HepG2 (cell line): ENCODE results near the gene GGACT. TPM values are rescaled to one million over a fixed set of nuclear protein-coding genes. Genes with fewer than 3 reads are reported as not detected.
A peak's percentile ranks its signal among the peaks of the same experiment; 100 is the strongest.

ENCODE experiments used
- ARID3A ChIP-seq: IDR thresholded peaks from 2 replicates; pipeline ENCODE4 v1.6.1; 2012; ENCODE audit warnings: low read depth, low read length, improper control_type of control experiment
- CSRNP1 ChIP-seq: sonication (generic); formaldehyde crosslinking; IDR thresholded peaks from 2 replicates; pipeline ENCODE4 v1.8.1; 2023; ENCODE audit warnings: mild to moderate bottlenecking, missing genetic modification reagents
- CSRNP2 ChIP-seq: sonication (generic); formaldehyde crosslinking; conservative IDR thresholded peaks from 2 replicates; pipeline ENCODE4 v1.8.0; 2022; ENCODE audit warnings: low read depth, missing genetic modification reagents
- FOXK1 ChIP-seq: sonication (generic); formaldehyde crosslinking; IDR thresholded peaks from 2 replicates; pipeline ENCODE4 v1.4.0; 2020; ENCODE audit warnings: low read depth, missing genetic modification reagents, borderline replicate concordance
- FOXK2 ChIP-seq: fragments of 450-650 bp; IDR thresholded peaks from 2 replicates; pipeline ENCODE4 v1.6.1; 2016
- LBX2 ChIP-seq: sonication (generic); formaldehyde crosslinking; IDR thresholded peaks from 2 replicates; pipeline ENCODE4 v1.5.0; 2020; ENCODE audit warnings: missing genetic modification reagents, mild to moderate bottlenecking, borderline replicate concordance
- NCOR1 ChIP-seq: fragments of 200-600 bp; sonication (generic); IDR thresholded peaks from 2 replicates; pipeline ENCODE4 v1.7.0; 2017; ENCODE audit warnings: antibody characterized with exemption, low read length, borderline replicate concordance
- RELA ChIP-seq: sonication (generic); formaldehyde crosslinking; IDR thresholded peaks from 2 replicates; pipeline ENCODE4 v1.4.0; 2020; ENCODE audit warnings: missing genetic modification reagents
- RNF2 ChIP-seq: fragments of 450-650 bp; conservative IDR thresholded peaks from 2 replicates; pipeline ENCODE4 v1.6.1; 2016; ENCODE audit warnings: low read depth
- TAF15 ChIP-seq: fragments of 200-400 bp; formaldehyde crosslinking; IDR thresholded peaks from one replicate; pipeline ENCODE4 v1.6.1; 2018; ENCODE audit warnings: mild to moderate bottlenecking, low read depth, low read length; ENCODE audit not compliant: poor library complexity, severe bottlenecking
- TARDBP ChIP-seq: sonication (generic); formaldehyde crosslinking; IDR thresholded peaks from 2 replicates; pipeline ENCODE4 v1.8.0; 2022; ENCODE audit warnings: mild to moderate bottlenecking, missing genetic modification reagents
- TCF7 ChIP-seq: sonication (generic); IDR thresholded peaks from 2 replicates; pipeline ENCODE4 v1.6.1; 2016; ENCODE audit warnings: antibody characterized with exemption, low read depth
- TEF ChIP-seq: sonication (generic); formaldehyde crosslinking; IDR thresholded peaks from 2 replicates; pipeline ENCODE4 v1.5.0; 2020; ENCODE audit warnings: missing genetic modification reagents
- TFDP1 ChIP-seq: IDR thresholded peaks from 2 replicates; pipeline ENCODE4 v1.6.1; 2016; ENCODE audit warnings: missing compliant biosample characterization, missing genetic modification reagents, borderline replicate concordance
- U2AF2 ChIP-seq: fragments of 200-400 bp; formaldehyde crosslinking; IDR thresholded peaks from 2 replicates; pipeline ENCODE4 v1.6.1; 2017; ENCODE audit warnings: low read depth, mild to moderate bottlenecking, low read length
- ZNF143 ChIP-seq: sonication (generic); formaldehyde crosslinking; IDR thresholded peaks from 2 replicates; pipeline ENCODE4 v1.4.0; 2020; ENCODE audit warnings: missing genetic modification reagents
- ZNF629 ChIP-seq: sonication (generic); formaldehyde crosslinking; conservative IDR thresholded peaks from 2 replicates; pipeline ENCODE4 v1.5.0; 2020; ENCODE audit warnings: missing genetic modification reagents
- ZNF770 ChIP-seq: sonication (generic); formaldehyde crosslinking; IDR thresholded peaks from 2 replicates; pipeline ENCODE4 v1.5.0; 2020; ENCODE audit warnings: mild to moderate bottlenecking, missing genetic modification reagents
- ZSCAN31 ChIP-seq: sonication (generic); formaldehyde crosslinking; IDR thresholded peaks from 2 replicates; pipeline ENCODE4 v1.5.0; 2020; ENCODE audit warnings: low read depth, mild to moderate bottlenecking, missing genetic modification reagents
- polyA plus RNA-seq, 8 experiments: library from polyadenylated mRNA; depleted of rRNA in 3 of 8; stranded (reverse) in 7 of 8; unstranded in 1 of 8; fragments of >200 nt; fragmentation: Illumina TruSeq in 4 of 8; extraction: Trizol in 4 of 8; gene quantifications; 2 replicates each; pipeline versions ENCODE4 v1.2.1 to v1.2.3, GENCODE V29; 2011 to 2016; ENCODE audit warnings: low read depth in 4 of 8, missing spikeins in 1 of 8, mixed read lengths in 1 of 8; ENCODE audit not compliant: insufficient read depth in 1 of 8
- total RNA-seq, 5 experiments: library from RNA; depleted of rRNA; stranded (reverse); fragments of >200 nt; fragmentation: Illumina TruSeq; extraction: Trizol; gene quantifications; 2 replicates each; pipeline ENCODE4 v1.2.3, GENCODE V29; 2016; ENCODE audit warnings: low read depth in 1 of 5

The GGACT gene
- total and polyA plus RNA-seq, 2 of the 13 experiments (the other 11 are each of a cell fraction or from before 2014, with no cell fraction given) = 1.7 to 1.9 TPM

GRCh38 chr13:100588331-100589177 is at the start of gene GGACT (continued):
- TF ChIP-seq CSRNP2 (CRISPR knock-in tag) = no peak
- TF ChIP-seq ZSCAN31 = peak; percentile 81
- TF ChIP-seq ZNF629 (CRISPR knock-in tag) = no peak
- no peak for TF ChIP-seq U2AF2
- TF ChIP-seq CSRNP1 (CRISPR knock-in tag) = peak; percentile 52; the same call in 1 of the 2 replicates
- no peak for TF ChIP-seq NCOR1
- no peak for TF ChIP-seq TARDBP (CRISPR knock-in tag)
- peak; percentile 79 for TF ChIP-seq RNF2
- peak; percentile 82 for TF ChIP-seq ZNF143
- TF ChIP-seq TEF (CRISPR knock-in tag) = no peak
- no peak for TF ChIP-seq FOXK1 (CRISPR knock-in tag)
- no peak for TF ChIP-seq TAF15
- peak; percentile 96 for TF ChIP-seq TFDP1
- no peak for TF ChIP-seq RELA (CRISPR knock-in tag)
- peak; percentile 46; the same call in 1 of the 2 replicates for TF ChIP-seq ZNF770 (CRISPR knock-in tag)
- no peak for TF ChIP-seq FOXK2
- TF ChIP-seq TCF7 = no peak
- peak; percentile 92; the same call in 1 of the 2 replicates for TF ChIP-seq LBX2 (CRISPR knock-in tag)
- no peak for TF ChIP-seq ARID3A
